Measurements from ENCODE around the gene MRPL44. TPM values are rescaled to one million over a fixed set of nuclear protein-coding genes. Genes with fewer than 3 reads are reported as not detected.

Gene MRPL44
- total and polyA plus RNA-seq, 2 of the 13 experiments (the other 11 are each of a cell fraction or from before 2014, with no cell fraction given), result 38.4 to 78.0 TPM

DNA sequence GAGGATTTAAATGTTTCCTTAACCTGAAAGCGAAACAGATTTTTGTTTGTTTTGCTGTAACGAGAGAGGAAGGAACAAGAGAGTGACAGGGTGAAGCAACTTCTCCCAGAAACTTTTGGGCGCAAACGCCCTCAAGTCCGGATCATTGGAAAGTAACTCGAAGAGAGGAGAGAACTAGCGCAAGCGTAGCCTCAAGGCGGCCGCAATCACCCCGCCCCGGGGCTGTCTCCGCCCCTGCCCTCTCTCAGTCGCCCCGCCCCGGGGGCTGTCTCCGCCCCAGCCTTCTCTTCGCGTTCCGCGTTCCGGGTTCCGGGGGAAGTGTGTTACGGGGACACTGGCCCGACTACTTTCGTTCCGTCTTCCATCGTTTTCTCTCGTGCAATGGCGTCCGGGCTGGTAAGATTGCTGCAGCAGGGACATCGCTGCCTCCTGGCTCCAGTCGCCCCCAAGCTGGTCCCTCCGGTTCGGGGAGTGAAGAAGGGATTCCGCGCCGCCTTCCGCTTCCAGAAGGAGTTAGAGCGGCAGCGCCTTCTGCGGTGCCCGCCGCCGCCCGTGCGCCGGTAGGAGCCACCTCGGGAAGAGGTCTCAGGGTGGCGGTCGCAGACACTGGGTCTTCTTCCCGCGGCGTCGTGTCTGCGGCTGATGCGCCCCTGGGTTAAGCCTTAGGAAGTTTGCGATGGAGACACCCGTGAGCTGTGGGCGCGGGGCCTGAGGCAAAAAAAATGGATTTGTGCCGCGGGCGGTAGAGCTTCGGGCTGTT lies at the start of gene MRPL44 (continued):
- TF ChIP-seq, protein P1, sequence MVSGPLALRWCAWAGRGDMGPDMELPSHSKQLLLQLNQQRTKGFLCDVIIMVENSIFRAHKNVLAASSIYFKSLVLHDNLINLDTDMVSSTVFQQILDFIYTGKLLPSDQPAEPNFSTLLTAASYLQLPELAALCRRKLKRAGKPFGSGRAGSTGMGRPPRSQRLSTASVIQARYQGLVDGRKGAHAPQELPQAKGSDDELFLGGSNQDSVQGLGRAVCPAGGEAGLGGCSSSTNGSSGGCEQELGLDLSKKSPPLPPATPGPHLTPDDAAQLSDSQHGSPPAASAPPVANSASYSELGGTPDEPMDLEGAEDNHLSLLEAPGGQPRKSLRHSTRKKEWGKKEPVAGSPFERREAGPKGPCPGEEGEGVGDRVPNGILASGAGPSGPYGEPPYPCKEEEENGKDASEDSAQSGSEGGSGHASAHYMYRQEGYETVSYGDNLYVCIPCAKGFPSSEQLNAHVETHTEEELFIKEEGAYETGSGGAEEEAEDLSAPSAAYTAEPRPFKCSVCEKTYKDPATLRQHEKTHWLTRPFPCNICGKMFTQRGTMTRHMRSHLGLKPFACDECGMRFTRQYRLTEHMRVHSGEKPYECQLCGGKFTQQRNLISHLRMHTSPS (CRISPR knock-in tag; IDR thresholded peaks at IDR 0.05; ENCODE audit: low read depth), result peak; percentile 54; the same call in 1 of the 2 replicates
- peak; percentile 99 for TF ChIP-seq SMAD3 (CRISPR knock-in tag; IDR thresholded peaks at IDR 0.05)
- TF ChIP-seq ZSCAN5A (CRISPR knock-in tag; IDR thresholded peaks at IDR 0.05; ENCODE audit: borderline replicate concordance), result peak; percentile 98
- peak; percentile 39; the same call in 1 of the 2 replicates for TF ChIP-seq HHEX (CRISPR knock-in tag; IDR thresholded peaks at IDR 0.05)
- TF ChIP-seq ETV5 (CRISPR knock-in tag; IDR thresholded peaks at IDR 0.05; ENCODE audit: borderline replicate concordance), result peak; percentile 88
- TF ChIP-seq ZNF484 (CRISPR knock-in tag; IDR thresholded peaks at IDR 0.05; ENCODE audit: borderline replicate concordance, low read depth), result peak; percentile 54; the same call in 1 of the 2 replicates
- peak; percentile 98 for TF ChIP-seq NAIF1 (CRISPR knock-in tag; IDR thresholded peaks at IDR 0.05; ENCODE audit: borderline replicate concordance)
- peak; percentile 99 for TF ChIP-seq ZNF318 (CRISPR knock-in tag; IDR thresholded peaks at IDR 0.05)
- TF ChIP-seq, protein P2, sequence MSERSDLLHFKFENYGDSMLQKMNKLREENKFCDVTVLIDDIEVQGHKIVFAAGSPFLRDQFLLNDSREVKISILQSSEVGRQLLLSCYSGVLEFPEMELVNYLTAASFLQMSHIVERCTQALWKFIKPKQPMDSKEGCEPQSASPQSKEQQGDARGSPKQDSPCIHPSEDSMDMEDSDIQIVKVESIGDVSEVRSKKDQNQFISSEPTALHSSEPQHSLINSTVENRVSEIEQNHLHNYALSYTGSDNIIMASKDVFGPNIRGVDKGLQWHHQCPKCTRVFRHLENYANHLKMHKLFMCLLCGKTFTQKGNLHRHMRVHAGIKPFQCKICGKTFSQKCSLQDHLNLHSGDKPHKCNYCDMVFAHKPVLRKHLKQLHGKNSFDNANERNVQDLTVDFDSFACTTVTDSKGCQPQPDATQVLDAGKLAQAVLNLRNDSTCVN (CRISPR knock-in tag; IDR thresholded peaks at IDR 0.05; ENCODE audit: borderline replicate concordance), result peak; percentile 93

Measured in HepG2 (cell line).